Chondrocyte (in vitro differentiated cells): ENCODE data around the gene S100A4. TPM values are rescaled to one million over a fixed set of nuclear protein-coding genes. Genes with fewer than 3 reads are reported as not detected.

Source experiments
- DNase-seq: peaks from one replicate; pipeline ENCODE4 v3.0.0; 2021; ENCODE audit warnings: mixed read lengths, low spot score
- H3K27ac Mint-ChIP-seq: one replicate; pipeline ENCODE4 v1.8.0; 2021; ENCODE audit warnings: mild to moderate bottlenecking, moderate library complexity, mixed read lengths; ENCODE audit not compliant: unreplicated experiment
- H3K27me3 Mint-ChIP-seq: 2 replicates; pipeline ENCODE4 v1.8.0; 2021; ENCODE audit warnings: low read depth, mixed read lengths
- H3K36me3 Mint-ChIP-seq: 2 replicates; pipeline ENCODE4 v1.8.0; 2021; ENCODE audit warnings: low read depth, mixed read lengths
- H3K4me1 Mint-ChIP-seq: 2 replicates; pipeline ENCODE4 v1.8.0; 2021; ENCODE audit warnings: low read depth, mild to moderate bottlenecking, mixed read lengths
- H3K4me3 Mint-ChIP-seq: one replicate; pipeline ENCODE4 v1.8.0; 2021; ENCODE audit warnings: mild to moderate bottlenecking, moderate library complexity, mixed read lengths; ENCODE audit not compliant: unreplicated experiment
- H3K9me3 Mint-ChIP-seq: 2 replicates; pipeline ENCODE4 v1.8.0; 2021; ENCODE audit warnings: low read depth, mixed read lengths
- CTCF ChIP-seq: fragments of 200-600 bp; sonication (generic); IDR thresholded peaks from 2 replicates; pipeline ENCODE4 v1.5.0; 2021; ENCODE audit warnings: antibody characterized with exemption, mild to moderate bottlenecking, moderate library complexity
- total RNA-seq: library from RNA; stranded (reverse); gene quantifications from 3 replicates; pipeline ENCODE4 v1.2.1, GENCODE V29; 2021

S100A4 gene
- total RNA-seq, 1 donor from 2014 or later = 388 TPM

- H3K36me3 Mint-ChIP-seq = no peaks in the 10 kb centered on the region
- H3K9me3 Mint-ChIP-seq = no peaks in the 10 kb centered on the region
- H3K27ac Mint-ChIP-seq = peak overlapping the region; percentile 84
- TF ChIP-seq CTCF = no peak
- H3K4me1 Mint-ChIP-seq = peaks cover 43% of the 10 kb centered on the region
- H3K4me3 Mint-ChIP-seq = no peak overlapping the region
- no peak for DNase-seq
- H3K27me3 Mint-ChIP-seq = no peaks in the 10 kb centered on the region
Measured at GRCh38 chr1:153506831-153507413, 38.7 kb downstream of the S100A4 start.

GRCh38 chr1:153506386-153506785 is 39.2 kb downstream of the S100A4 start:
- TF ChIP-seq CTCF = no peak
- no peaks in the 10 kb centered on the region for H3K36me3 Mint-ChIP-seq
- H3K4me3 Mint-ChIP-seq = no peak overlapping the region
- no peaks in the 10 kb centered on the region for H3K27me3 Mint-ChIP-seq
- H3K9me3 Mint-ChIP-seq = no peaks in the 10 kb centered on the region
- DNase-seq = no peak
- peaks cover 39% of the 10 kb centered on the region for H3K4me1 Mint-ChIP-seq
- H3K27ac Mint-ChIP-seq = peak overlapping the region; percentile 84

GRCh38 chr1:153505576-153505975 is 40.0 kb downstream of the S100A4 start:
- Mint-ChIP-seq H3K4me3 (no peak overlapping the region), H3K4me1 (peaks cover 31% of the 10 kb centered on the region), H3K9me3 (no peaks in the 10 kb centered on the region), H3K27ac (no peak overlapping the region), H3K36me3 (no peaks in the 10 kb centered on the region), H3K27me3 (no peaks in the 10 kb centered on the region)
- no peak for DNase-seq
- TF ChIP-seq CTCF = no peak

- no peak for DNase-seq
- Mint-ChIP-seq H3K27ac (no peak overlapping the region), H3K36me3 (no peaks in the 10 kb centered on the region), H3K4me1 (peaks cover 27% of the 10 kb centered on the region), H3K9me3 (no peaks in the 10 kb centered on the region), H3K27me3 (peaks cover 14% of the 10 kb centered on the region), H3K4me3 (no peak overlapping the region)
- TF ChIP-seq CTCF = no peak
Measured at GRCh38 chr1:153503766-153504165, 41.8 kb downstream of the S100A4 start.

GRCh38 chr1:153498746-153499145 is 46.9 kb downstream of the S100A4 start:
- Mint-ChIP-seq H3K4me1 (no peaks in the 10 kb centered on the region), H3K9me3 (no peaks in the 10 kb centered on the region), H3K4me3 (no peak overlapping the region), H3K27me3 (peaks cover 29% of the 10 kb centered on the region), H3K27ac (no peak overlapping the region), H3K36me3 (no peaks in the 10 kb centered on the region)
- no peak for TF ChIP-seq CTCF
- DNase-seq = no peak
